Nucleus accumbens (tissue), 56 donors: ENCODE results near the gene ALG5.

Experiments
- DNase-seq, 56 donors: peaks; one replicate each; lab custom pipeline; 2025; lab: John Stamatoyannopoulos, UW

ALG5 gene

DNA sequence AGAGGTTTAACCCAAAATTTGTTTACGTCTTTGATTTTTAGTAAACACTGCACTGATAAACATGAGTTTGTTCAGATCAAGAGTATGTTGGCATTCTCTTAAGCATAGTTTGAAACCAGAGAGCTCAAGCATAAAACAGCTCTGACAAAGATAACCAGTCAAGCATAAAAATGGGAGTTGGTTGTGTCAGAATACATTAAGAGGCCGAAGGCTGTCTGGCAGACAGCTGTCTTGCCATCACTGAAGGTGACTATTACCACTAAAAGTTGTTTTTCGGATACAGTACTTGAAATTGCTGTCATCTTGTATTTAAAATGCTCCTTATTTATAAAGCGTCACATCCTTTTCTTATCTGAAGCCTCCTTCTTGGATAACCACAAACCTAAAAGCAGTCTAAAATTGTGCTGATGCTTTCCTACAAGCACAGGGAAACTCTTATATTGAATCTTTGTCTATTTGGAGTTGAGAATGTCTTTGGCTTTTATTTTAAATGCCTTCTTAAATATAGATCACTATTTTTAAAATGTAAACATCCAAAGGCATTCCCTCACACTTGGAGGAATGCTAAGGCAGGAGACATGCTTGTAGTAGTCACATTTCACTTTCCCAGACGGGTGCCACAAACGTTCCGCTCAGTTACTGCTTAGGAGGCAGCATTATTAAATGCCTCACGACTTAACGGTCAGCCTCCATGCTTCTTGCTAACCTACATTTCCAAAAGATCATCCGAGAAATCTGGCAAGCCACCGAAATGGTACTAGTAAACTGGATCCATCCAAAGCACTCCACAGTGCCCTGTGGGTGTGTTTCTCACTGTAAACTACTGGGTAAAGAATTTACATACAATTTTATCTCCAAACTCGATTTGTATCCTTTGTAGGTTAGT, 80.7 kb downstream of the ALG5 start:
- peak in 2 of 56 donors; percentile 48 to 61 for DNase-seq

GRCh38 chr13:36917311-36917710, 81.8 kb downstream of the ALG5 start:
- DNase-seq = no peak

GRCh38 chr13:36915896-36916640, 83.1 kb downstream of the ALG5 start:
- DNase-seq = no peak

DNA sequence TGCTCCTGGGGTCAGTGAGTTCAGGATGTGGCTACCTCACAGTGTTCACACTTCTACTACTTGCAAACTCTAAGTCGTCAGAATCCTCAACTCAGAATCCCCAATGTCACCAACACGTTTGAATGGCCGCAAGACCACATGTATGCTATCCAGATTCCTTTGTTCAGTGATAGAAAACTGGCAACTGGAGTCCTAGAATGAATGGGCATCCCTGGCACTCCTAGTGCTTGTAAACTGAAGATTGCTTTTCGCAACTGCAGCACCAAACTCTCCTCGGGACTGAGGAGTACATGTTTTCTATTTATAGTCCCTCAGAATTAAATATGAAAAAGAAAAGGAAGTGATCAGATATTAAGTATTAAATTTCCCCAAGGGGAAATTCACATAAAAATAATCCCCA, 84.0 kb downstream of the ALG5 start:
- peak in 1 of 56 donors; percentile 4 for DNase-seq

GRCh38 chr13:36914648-36915047, 84.5 kb downstream of the ALG5 start:
- no peak for DNase-seq

- no peak for DNase-seq
Measured at GRCh38 chr13:36913463-36913862, 85.7 kb downstream of the ALG5 start.

GRCh38 chr13:36912973-36913372, 86.2 kb downstream of the ALG5 start:
- DNase-seq = no peak

DNA sequence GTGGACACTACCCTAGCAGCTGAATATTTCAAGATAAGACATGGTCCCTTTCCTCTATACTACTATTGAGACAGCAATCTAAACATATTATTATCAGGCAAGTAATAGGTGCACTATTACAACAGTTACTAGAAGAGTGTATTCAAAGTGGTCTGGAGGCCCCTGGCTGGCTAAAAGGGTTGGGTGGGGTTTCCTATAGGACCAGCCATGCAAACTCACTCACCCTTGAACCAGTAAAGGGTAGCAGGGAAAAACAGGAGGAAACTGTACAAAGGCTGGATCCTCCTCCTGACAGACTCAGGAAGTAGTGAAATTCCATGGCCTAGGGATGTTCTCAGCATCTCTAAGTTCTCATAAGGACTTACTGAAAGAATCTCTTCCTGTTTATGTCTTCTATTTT, 86.8 kb downstream of the ALG5 start:
- no peak for DNase-seq

GRCh38 chr13:36910545-36910944, 88.6 kb downstream of the ALG5 start:
- DNase-seq = no peak

- DNase-seq = no peak
Measured at GRCh38 chr13:36907821-36908220, 91.3 kb downstream of the ALG5 start.

DNA sequence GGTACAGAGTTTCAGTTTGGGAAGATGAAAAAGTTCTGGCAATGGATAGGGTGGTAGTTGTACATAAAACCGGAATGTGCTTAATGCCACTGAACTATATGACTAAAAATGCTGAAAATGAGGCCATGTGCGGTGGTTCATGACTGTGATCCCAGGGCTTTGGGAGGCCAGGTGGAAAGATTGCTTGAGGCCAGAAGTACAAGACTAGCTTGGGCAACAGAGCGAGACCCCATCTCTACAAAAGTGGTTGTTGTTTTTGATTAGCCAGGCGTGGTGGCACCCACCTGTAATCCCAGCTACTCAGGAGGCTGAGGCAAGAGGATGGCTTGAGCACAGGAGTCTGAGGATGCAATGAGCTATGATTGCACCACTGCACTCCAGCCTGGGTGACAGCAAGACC, 91.9 kb downstream of the ALG5 start:
- no peak for DNase-seq

DNA sequence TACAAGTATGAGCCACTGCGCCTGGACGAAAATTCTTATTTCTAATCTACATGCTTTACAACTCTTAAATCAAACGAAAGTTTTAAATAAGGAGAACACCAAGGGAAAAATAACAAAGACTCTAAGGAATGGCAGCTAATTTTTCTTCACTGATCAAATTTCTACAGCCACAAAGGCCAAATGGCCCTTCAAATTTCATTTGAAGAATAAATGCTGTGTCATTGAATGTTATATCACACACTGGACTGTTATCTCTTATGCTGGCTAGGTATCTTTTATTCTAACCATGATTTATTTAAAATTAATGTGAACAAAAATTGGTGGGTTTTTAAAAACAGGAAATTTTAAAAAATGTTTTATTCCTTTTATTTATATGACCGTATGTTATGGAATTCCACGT, 93.2 kb downstream of the ALG5 start:
- DNase-seq = no peak

DNA sequence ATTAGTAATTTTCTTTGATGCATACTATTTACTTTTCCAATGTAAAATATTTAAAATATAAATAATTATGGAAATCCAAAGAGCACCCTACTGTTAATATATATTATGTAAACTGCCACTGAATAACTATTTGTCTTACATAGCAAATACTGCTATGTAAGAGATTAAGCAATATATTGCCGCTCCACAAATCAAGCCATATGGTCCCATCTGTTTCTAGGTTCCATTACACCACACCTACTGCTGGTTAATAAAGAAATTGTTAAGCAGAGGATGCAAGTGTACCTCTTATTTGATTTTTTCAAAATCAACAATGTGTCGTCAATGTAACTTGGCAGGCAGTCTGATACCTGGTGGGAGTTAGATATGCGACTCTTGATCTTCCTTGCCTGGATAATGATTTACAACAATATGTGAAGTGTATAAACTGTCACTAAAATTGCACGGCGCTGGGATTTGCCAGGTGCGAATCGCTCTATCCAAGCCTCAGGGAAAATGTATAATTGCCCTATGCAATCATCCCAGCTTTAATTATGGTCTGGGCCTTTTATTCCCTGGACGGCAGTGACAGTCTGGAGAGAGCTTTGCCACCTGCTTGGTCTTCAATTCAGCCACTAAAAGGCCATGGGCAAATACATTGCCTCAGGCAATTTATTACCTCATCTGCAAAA, 95.1 kb downstream of the ALG5 start:
- no peak for DNase-seq
